Neural progenitor cell (in vitro differentiated cells): ENCODE results near the gene DYNC1LI1. TPM values are rescaled to one million over a fixed set of nuclear protein-coding genes. Genes with fewer than 3 reads are reported as not detected.
"Not testable (repeated sequence)": the region's sequence is repeated elsewhere in the genome, so short reads cannot be mapped to it uniquely, and the experiment has no call there.

Source experiments
- DNase-seq: peaks from one replicate; pipeline ENCODE4 v3.0.0-alpha.2; 2016; ENCODE audit warnings: low spot score
- H2AFZ ChIP-seq: fragments of 200-600 bp; sonication (generic); replicated peaks from 2 replicates; pipeline ENCODE4 v1.6.1; 2016; ENCODE audit warnings: antibody characterized with exemption
- H3F3A ChIP-seq: fragments of 200-600 bp; sonication (generic); 2 replicates; pipeline ENCODE4 v1.6.1; 2016; ENCODE audit warnings: antibody characterized with exemption, low read depth
- H3K27ac ChIP-seq: fragments of 200-600 bp; sonication (generic); 2 replicates; pipeline ENCODE4 v1.5.1; 2016; ENCODE audit warnings: mild to moderate bottlenecking
- H3K27me3 ChIP-seq: fragments of 200-600 bp; sonication (generic); 2 replicates; pipeline ENCODE4 v1.6.1; 2016; ENCODE audit warnings: mild to moderate bottlenecking, moderate library complexity
- H3K36me3 ChIP-seq: fragments of 200-600 bp; sonication (generic); 2 replicates; pipeline ENCODE4 v1.5.1; 2016
- H3K4me1 ChIP-seq: fragments of 200-600 bp; sonication (generic); 2 replicates; pipeline ENCODE4 v1.6.1; 2016; ENCODE audit warnings: mixed run types
- H3K4me2 ChIP-seq: fragments of 200-600 bp; sonication (generic); 2 replicates; pipeline ENCODE4 v1.6.1; 2016
- H3K4me3 ChIP-seq: fragments of 200-600 bp; sonication (generic); 2 replicates; pipeline ENCODE4 v1.5.1; 2016
- H3K79me2 ChIP-seq: fragments of 200-600 bp; sonication (generic); 2 replicates; pipeline ENCODE4 v1.6.1; 2016; ENCODE audit warnings: low read depth
- H3K9ac ChIP-seq: fragments of 200-600 bp; sonication (generic); 2 replicates; pipeline ENCODE4 v1.6.1; 2016
- H3K9me3 ChIP-seq: fragments of 200-600 bp; sonication (generic); 2 replicates; pipeline ENCODE4 v1.5.1; 2016; ENCODE audit warnings: low read depth
- H4K20me1 ChIP-seq: fragments of 200-600 bp; sonication (generic); 2 replicates; pipeline ENCODE4 v1.6.1; 2016; ENCODE audit warnings: low read depth
- H3K27ac Mint-ChIP-seq: 3 replicates; pipeline ENCODE4 v1.8.0; 2021; ENCODE audit warnings: mixed read lengths
- H3K27me3 Mint-ChIP-seq: 2 replicates; pipeline ENCODE4 v1.8.0; 2022; ENCODE audit warnings: low read depth, mild to moderate bottlenecking, inconsistent platforms, moderate library complexity, mixed read lengths; ENCODE audit not compliant: insufficient read depth
- H3K36me3 Mint-ChIP-seq: 3 replicates; pipeline ENCODE4 v1.8.0; 2021; ENCODE audit warnings: mixed read lengths
- H3K4me1 Mint-ChIP-seq: 3 replicates; pipeline ENCODE4 v1.8.0; 2021; ENCODE audit warnings: mixed read lengths
- H3K4me3 Mint-ChIP-seq: 3 replicates; pipeline ENCODE4 v1.8.0; 2021; ENCODE audit warnings: mild to moderate bottlenecking, moderate library complexity, mixed read lengths
- H3K9me3 Mint-ChIP-seq: 3 replicates; pipeline ENCODE4 v1.8.0; 2020; ENCODE audit warnings: mixed read lengths
- CTCF ChIP-seq: fragments of 200-600 bp; sonication (generic); IDR thresholded peaks from 2 replicates; pipeline ENCODE4 v1.5.1; 2017; ENCODE audit warnings: antibody characterized with exemption, mild to moderate bottlenecking
- EZH2 ChIP-seq: fragments of 200-600 bp; sonication (generic); IDR thresholded peaks from 2 replicates; pipeline ENCODE4 v1.6.1; 2017; ENCODE audit warnings: antibody characterized with exemption, mild to moderate bottlenecking, moderate library complexity
- EZH2phosphoT487 ChIP-seq: fragments of 200-600 bp; sonication (generic); IDR thresholded peaks from 2 replicates; pipeline ENCODE4 v1.6.1; 2017; ENCODE audit warnings: antibody characterized with exemption
- total RNA-seq: library from RNA; depleted of rRNA; stranded (reverse); fragments of >200 nt; gene quantifications from 2 replicates; pipeline ENCODE4 v1.2.3, GENCODE V29; 2015; ENCODE audit warnings: low replicate concordance

DYNC1LI1 gene
- total RNA-seq, 1 donor from 2014 or later = 103 TPM

- no peak overlapping the region for H3K27ac Mint-ChIP-seq
- no peak overlapping the region for H3K9ac ChIP-seq
- no peak overlapping the region for H3K4me3 Mint-ChIP-seq
Measured at GRCh38 chr3:32522682-32523081, 48.0 kb downstream of the DYNC1LI1 start.

GRCh38 chr3:32518921-32519320, 51.7 kb downstream of the DYNC1LI1 start:
- not testable (repeated sequence) for H3K4me1 ChIP-seq, H3K36me3 ChIP-seq, H3F3A ChIP-seq, H3K79me2 ChIP-seq, H3K9ac ChIP-seq, H3K4me3 Mint-ChIP-seq, H4K20me1 ChIP-seq, H3K9me3 Mint-ChIP-seq, H3K9me3 ChIP-seq, H3K4me1 Mint-ChIP-seq, DNase-seq, H3K27me3 ChIP-seq, H2AFZ ChIP-seq, H3K27ac Mint-ChIP-seq, H3K4me2 ChIP-seq, H3K27me3 Mint-ChIP-seq, H3K4me3 ChIP-seq, H3K27ac ChIP-seq
- H3K36me3 Mint-ChIP-seq = peaks cover 13% of the 10 kb centered on the region

More at GRCh38 chr3:32522682-32523081, 48.0 kb downstream of the DYNC1LI1 start:
- Mint-ChIP-seq H3K27me3 (no peaks in the 10 kb centered on the region), H3K36me3 (peaks cover 31% of the 10 kb centered on the region), H3K4me1 (peaks cover 3% of the 10 kb centered on the region), H3K9me3 (no peaks in the 10 kb centered on the region)
- H3K4me2 ChIP-seq = no peak overlapping the region
- no peaks in the 10 kb centered on the region for H3K9me3 ChIP-seq
- H3K4me3 ChIP-seq = no peak overlapping the region
- no peaks in the 10 kb centered on the region for H4K20me1 ChIP-seq
- no peak overlapping the region for H3K27ac ChIP-seq
- H3K79me2 ChIP-seq = no peaks in the 10 kb centered on the region
- no peaks in the 10 kb centered on the region for H3K4me1 ChIP-seq
- H3F3A ChIP-seq = no peaks in the 10 kb centered on the region
- peaks cover 13% of the 10 kb centered on the region for H3K36me3 ChIP-seq
- H2AFZ ChIP-seq = no peak overlapping the region
- TF ChIP-seq CTCF (no peak), EZH2 (no peak), EZH2phosphoT487 (no peak)
- no peaks in the 10 kb centered on the region for H3K27me3 ChIP-seq
- no peak for DNase-seq

GRCh38 chr3:32516751-32517150, 53.9 kb downstream of the DYNC1LI1 start:
- H3K36me3 ChIP-seq, H3K27ac ChIP-seq, H4K20me1 ChIP-seq, H2AFZ ChIP-seq, H3K4me3 Mint-ChIP-seq, H3K27me3 Mint-ChIP-seq, H3K9me3 ChIP-seq, H3K79me2 ChIP-seq, H3K9ac ChIP-seq, H3K9me3 Mint-ChIP-seq, H3K36me3 Mint-ChIP-seq, H3K4me1 ChIP-seq, H3K27me3 ChIP-seq, H3K4me2 ChIP-seq, H3K4me1 Mint-ChIP-seq, H3F3A ChIP-seq, DNase-seq, H3K4me3 ChIP-seq, H3K27ac Mint-ChIP-seq: not testable (repeated sequence)

GRCh38 chr3:32511005-32511404, 59.7 kb downstream of the DYNC1LI1 start:
- no peaks in the 10 kb centered on the region for H3K9me3 ChIP-seq
- no peaks in the 10 kb centered on the region for H3K36me3 ChIP-seq
- Mint-ChIP-seq H3K27ac (no peak overlapping the region), H3K4me1 (peaks cover 3% of the 10 kb centered on the region), H3K9me3 (no peaks in the 10 kb centered on the region), H3K36me3 (no peaks in the 10 kb centered on the region), H3K27me3 (no peaks in the 10 kb centered on the region), H3K4me3 (no peak overlapping the region)
- no peaks in the 10 kb centered on the region for H3F3A ChIP-seq
- H4K20me1 ChIP-seq = no peaks in the 10 kb centered on the region
- no peak overlapping the region for H3K4me3 ChIP-seq
- no peaks in the 10 kb centered on the region for H3K79me2 ChIP-seq
- no peak overlapping the region for H3K4me2 ChIP-seq
- DNase-seq = no peak
- no peak overlapping the region for H3K27ac ChIP-seq
- no peaks in the 10 kb centered on the region for H3K4me1 ChIP-seq
- no peaks in the 10 kb centered on the region for H3K27me3 ChIP-seq
- no peak overlapping the region for H3K9ac ChIP-seq
- TF ChIP-seq EZH2phosphoT487 (no peak), CTCF (no peak), EZH2 (no peak)
- H2AFZ ChIP-seq = no peak overlapping the region
